ENCODE results near the gene SPOPL.

Gene SPOPL

GRCh38 chr2:138620431-138620830 lies 118.9 kb downstream of the SPOPL start:
- TF ChIP-seq, protein P1, sequence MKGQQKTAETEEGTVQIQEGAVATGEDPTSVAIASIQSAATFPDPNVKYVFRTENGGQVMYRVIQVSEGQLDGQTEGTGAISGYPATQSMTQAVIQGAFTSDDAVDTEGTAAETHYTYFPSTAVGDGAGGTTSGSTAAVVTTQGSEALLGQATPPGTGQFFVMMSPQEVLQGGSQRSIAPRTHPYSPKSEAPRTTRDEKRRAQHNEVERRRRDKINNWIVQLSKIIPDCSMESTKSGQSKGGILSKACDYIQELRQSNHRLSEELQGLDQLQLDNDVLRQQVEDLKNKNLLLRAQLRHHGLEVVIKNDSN (IDR thresholded peaks at IDR 0.05), result no peak
- TF ChIP-seq TEAD4 (IDR thresholded peaks at IDR 0.05), result no peak
- no peak for TF ChIP-seq TAF1 (IDR thresholded peaks at IDR 0.05; ENCODE audit: low read depth)
- no peak for TF ChIP-seq EP300 (IDR thresholded peaks at IDR 0.05; ENCODE audit: borderline replicate concordance)
- no peak for TF ChIP-seq NFIC (IDR thresholded peaks at IDR 0.05)
- TF ChIP-seq EGR1 (IDR thresholded peaks at IDR 0.05), result no peak

DNA sequence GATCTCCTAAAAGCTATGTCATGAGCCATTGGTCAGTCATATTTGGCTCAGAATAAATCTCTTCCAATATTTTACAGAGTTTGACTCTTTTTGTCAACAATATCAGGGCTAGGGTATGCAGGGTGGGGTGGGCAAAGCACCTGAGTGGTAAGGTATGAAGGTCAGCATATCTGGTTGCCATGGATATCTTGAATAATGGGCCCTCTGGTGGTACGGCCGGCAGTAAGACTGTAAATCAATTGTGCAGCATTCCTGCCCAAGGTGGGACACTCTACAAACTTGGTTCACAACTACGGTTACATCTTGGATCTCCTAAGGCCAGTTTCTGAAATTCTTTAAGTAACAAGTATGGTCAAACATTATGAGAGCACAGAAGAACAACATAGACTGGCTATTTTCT lies 119.6 kb downstream of the SPOPL start:
- TF ChIP-seq MAX (IDR thresholded peaks at IDR 0.05) (no peak), REST (IDR thresholded peaks at IDR 0.05; ENCODE audit: low read depth) (no peak), YY1 (IDR thresholded peaks at IDR 0.05; ENCODE audit: low read depth) (no peak), CEBPB (IDR thresholded peaks at IDR 0.05) (no peak), RAD21 (IDR thresholded peaks at IDR 0.05; ENCODE audit: low read depth) (no peak; the same call in 1 of the 2 replicates), EP300 (IDR thresholded peaks at IDR 0.05; ENCODE audit: borderline replicate concordance) (no peak), TAF1 (IDR thresholded peaks at IDR 0.05; ENCODE audit: low read depth) (no peak), EGR1 (IDR thresholded peaks at IDR 0.05) (no peak), TCF12 (IDR thresholded peaks at IDR 0.05; ENCODE audit: low read depth) (no peak), ZBTB7A (IDR thresholded peaks at IDR 0.05; ENCODE audit: low read depth) (no peak), CREB1 (IDR thresholded peaks at IDR 0.05; ENCODE audit: low read depth) (no peak), FOXM1 (IDR thresholded peaks at IDR 0.05; ENCODE audit: borderline replicate concordance, low read depth) (no peak), NFIC (IDR thresholded peaks at IDR 0.05) (no peak), TEAD4 (IDR thresholded peaks at IDR 0.05) (no peak; the same call in 1 of the 2 replicates)
- TF ChIP-seq, protein P1 (IDR thresholded peaks at IDR 0.05), result no peak

DNA sequence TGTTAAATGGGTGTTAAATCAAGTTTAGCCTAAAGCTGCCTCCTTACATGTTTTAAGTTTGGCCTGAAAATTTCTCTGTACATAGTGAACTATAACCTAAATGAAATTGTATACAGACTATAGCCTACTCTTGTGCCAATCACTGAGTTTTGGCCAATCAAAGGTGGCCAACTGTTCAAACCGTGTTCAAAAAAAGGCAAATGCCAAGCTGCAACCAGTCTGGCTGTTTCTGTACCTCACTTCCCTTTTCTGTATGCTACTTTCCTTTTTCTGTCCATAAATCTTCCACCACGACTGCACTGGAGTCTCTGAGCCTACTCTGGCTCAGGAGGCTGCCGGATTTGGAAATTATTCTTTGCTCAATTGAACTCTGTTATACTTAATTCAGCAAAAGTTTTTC lies 121.0 kb downstream of the SPOPL start:
- TF ChIP-seq REST (IDR thresholded peaks at IDR 0.05; ENCODE audit: low read depth) (no peak), YY1 (IDR thresholded peaks at IDR 0.05; ENCODE audit: low read depth) (no peak), EP300 (IDR thresholded peaks at IDR 0.05; ENCODE audit: borderline replicate concordance) (no peak), RAD21 (IDR thresholded peaks at IDR 0.05; ENCODE audit: low read depth) (no peak), FOXM1 (IDR thresholded peaks at IDR 0.05; ENCODE audit: borderline replicate concordance, low read depth) (no peak), CEBPB (IDR thresholded peaks at IDR 0.05) (no peak), TAF1 (IDR thresholded peaks at IDR 0.05; ENCODE audit: low read depth) (no peak), ZBTB7A (IDR thresholded peaks at IDR 0.05; ENCODE audit: low read depth) (no peak), EGR1 (IDR thresholded peaks at IDR 0.05) (no peak), CREB1 (IDR thresholded peaks at IDR 0.05; ENCODE audit: low read depth) (no peak), MAX (IDR thresholded peaks at IDR 0.05) (no peak), TCF12 (IDR thresholded peaks at IDR 0.05; ENCODE audit: low read depth) (no peak)
- TF ChIP-seq, protein P1 (IDR thresholded peaks at IDR 0.05), result no peak
